A172 (cell line): ENCODE measurements around the gene KAZN. TPM values are rescaled to one million over a fixed set of nuclear protein-coding genes. Genes with fewer than 3 reads are reported as not detected.

Source experiments
- DNase-seq: peaks from one replicate; pipeline ENCODE4 v3.0.0-alpha.2; 2015; ENCODE audit warnings: low spot score
- total RNA-seq: library from RNA; depleted of rRNA; stranded (reverse); fragments of >200 nt; shearing (Covaris generic); gene quantifications from 2 replicates; pipeline ENCODE4 v1.2.3, GENCODE V29; 2014

KAZN gene
- total RNA-seq, 1 experiment from 2014 or later, result 1.7 TPM

GRCh38 chr1:15110128-15110866 is 511.8 kb downstream of the KAZN start:
- no peak for DNase-seq

GRCh38 chr1:15110867-15111230 is 512.4 kb downstream of the KAZN start:
- DNase-seq, result no peak

GRCh38 chr1:15113146-15113545 is 514.7 kb downstream of the KAZN start:
- no peak for DNase-seq

- no peak for DNase-seq
Measured at GRCh38 chr1:15114884-15115283, 516.4 kb downstream of the KAZN start.

- DNase-seq, result no peak
Measured at GRCh38 chr1:15115542-15116330, 517.3 kb downstream of the KAZN start.

- DNase-seq, result no peak
Measured at GRCh38 chr1:15116966-15117365, 518.5 kb downstream of the KAZN start.

GRCh38 chr1:15117671-15118325 is 519.3 kb downstream of the KAZN start:
- no peak for DNase-seq

- DNase-seq, result no peak
Measured at GRCh38 chr1:15118579-15118978, 520.1 kb downstream of the KAZN start.

GRCh38 chr1:15120251-15120945 is 521.9 kb downstream of the KAZN start:
- DNase-seq, result no peak

GRCh38 chr1:15122331-15122730 is 523.8 kb downstream of the KAZN start:
- no peak for DNase-seq

- DNase-seq, result no peak
Measured at GRCh38 chr1:15123270-15123669, 524.8 kb downstream of the KAZN start.

- no peak for DNase-seq
Measured at GRCh38 chr1:15123925-15124324, 525.4 kb downstream of the KAZN start.

- DNase-seq, result no peak
Measured at GRCh38 chr1:15124362-15125100, 526.0 kb downstream of the KAZN start.

GRCh38 chr1:15125101-15125745 is 526.7 kb downstream of the KAZN start:
- no peak for DNase-seq

- DNase-seq, result no peak
Measured at GRCh38 chr1:15128077-15128476, 529.6 kb downstream of the KAZN start.

- DNase-seq, result peak; percentile 62
Measured at GRCh38 chr1:15128520-15129313, 530.2 kb downstream of the KAZN start.

GRCh38 chr1:15129944-15130343 is 531.5 kb downstream of the KAZN start:
- no peak for DNase-seq

- DNase-seq, result no peak
Measured at GRCh38 chr1:15130607-15131006, 532.1 kb downstream of the KAZN start.

- no peak for DNase-seq
Measured at GRCh38 chr1:15132965-15133364, 534.5 kb downstream of the KAZN start.

- DNase-seq, result no peak
Measured at GRCh38 chr1:15134285-15134684, 535.8 kb downstream of the KAZN start.
